Transverse colon (tissue), 4 donors: ENCODE results near the gene RAB40B. TPM values are rescaled to one million over a fixed set of nuclear protein-coding genes. Genes with fewer than 3 reads are reported as not detected.

ENCODE experiments used
- DNase-seq: peaks from one replicate; pipeline ENCODE4 v3.0.0-alpha.2; 2019
- H3K27ac ChIP-seq, 4 donors: fragments of 200-600 bp; sonication (generic); 2 replicates each; pipeline ENCODE4 v1.5.1; 2016 to 2018; ENCODE audit warnings: inconsistent platforms in 4 of 4
- H3K27me3 ChIP-seq: fragments of 200-600 bp; sonication (generic); 2 replicates; pipeline ENCODE4 v1.5.1; 2017; ENCODE audit warnings: inconsistent platforms
- H3K36me3 ChIP-seq, 4 donors: fragments of 200-600 bp; sonication (generic); 2 replicates each; pipeline ENCODE4 v1.5.1; 2017 to 2019; ENCODE audit warnings: inconsistent platforms in 4 of 4
- H3K4me1 ChIP-seq, 4 donors: fragments of 200-600 bp; sonication (generic); 2 replicates each; pipeline ENCODE4 v1.5.1; 2017 to 2020; ENCODE audit warnings: inconsistent platforms in 4 of 4
- H3K4me3 ChIP-seq, 4 donors: fragments of 200-600 bp; sonication (generic); 1 replicate in 1 of 4; 2 replicates in 3 of 4; pipeline versions ENCODE4 v1.5.1 to v1.6.1; 2017 to 2019; ENCODE audit warnings: inconsistent platforms in 4 of 4
- H3K9me3 ChIP-seq, 2 donors: fragments of 200-600 bp; sonication (generic); 2 replicates each; pipeline ENCODE4 v1.5.1; 2017 to 2019; ENCODE audit warnings: inconsistent platforms in 2 of 2
- CTCF ChIP-seq, 5 experiments: fragments of 200-600 bp in 3 of 5; fragments of 450-650 bp in 2 of 5; sonication (generic) in 3 of 5; IDR thresholded peaks; 1 replicate in 2 of 5; 2 replicates in 3 of 5; pipeline ENCODE4 v1.5.1; 2016 to 2017; ENCODE audit warnings: antibody characterized with exemption in 5 of 5, inconsistent platforms in 3 of 5, mild to moderate bottlenecking in 2 of 5, moderate library complexity in 1 of 5
- EP300 ChIP-seq: sonication (generic); formaldehyde crosslinking; IDR thresholded peaks from one replicate; pipeline ENCODE4 v1.6.1; 2017; ENCODE audit warnings: antibody characterized with exemption, low read depth
- POLR2A ChIP-seq: fragments of 450-650 bp; IDR thresholded peaks from one replicate; pipeline ENCODE4 v1.6.1; 2016; ENCODE audit warnings: antibody characterized with exemption, mild to moderate bottlenecking, moderate library complexity
- POLR2AphosphoS5 ChIP-seq, 3 donors: sonication (generic); formaldehyde crosslinking; IDR thresholded peaks; one replicate each; pipeline ENCODE4 v1.6.1; 2016; ENCODE audit warnings: antibody characterized with exemption in 3 of 3
- WGBS, 2 donors: methylation state at CpG; one replicate each; pipeline ENCODE4 v1.1.5; 2018; ENCODE audit warnings: low coverage in 1 of 2; 5-methylcytosine and 5-hydroxymethylcytosine counted together
- in situ Hi-C, 4 donors: fragments of 200-750 bp; cut with MboI; loops; one replicate each; pipeline versions ENCODE4 v1.15.0 to v1.15.1; 2017; ENCODE audit warnings: low sequenced_read_pairs in 3 of 4, low pct_ligation_motif_present in 1 of 4, low pct_unique_long_range_greater_than_20kb in 1 of 4
- intact Hi-C: fragments of 100-400 bp; cut with DNase I; formaldehyde crosslinking; loops from one replicate; pipeline ENCODE4 v1.15.1; 2023; ENCODE audit warnings: low total_unique reads
- total RNA-seq, 4 donors: library from RNA; depleted of rRNA; stranded (reverse); fragments of >200 nt; gene quantifications; one replicate each; pipeline ENCODE4 v1.1.0, GENCODE V29; 2016

Gene RAB40B
- total RNA-seq, 4 donors from 2014 or later, result 26.5 to 83.0 (median 59.6) TPM

- Histone ChIP-seq H3K36me3 (peaks cover 0 to 18% (median 9%) of the 10 kb centered on the region in 4 donors), H3K27me3 (no peaks in the 10 kb centered on the region), H3K4me1 (peaks cover 14 to 27% (median 22%) of the 10 kb centered on the region in 4 donors), H3K27ac (peak overlapping the region; percentile 99 to 100 (median 100)), H3K4me3 (peak overlapping the region; percentile 82 to 100 (median 98)), H3K9me3 (no peaks in the 10 kb centered on the region)
- WGBS, 2 donors, result 1% methylated on average over 44 of the region's 54 CpGs; no CpG with 5 or more reads in 1 of the 2 donors
- TF ChIP-seq POLR2AphosphoS5 (IDR thresholded peaks at IDR 0.05) (no peak), CTCF (IDR thresholded peaks at IDR 0.05) (peak in 3 of 5 experiments; percentile 18 to 38 (median 24))
- peak; percentile 55 for DNase-seq
- in situ Hi-C loops, result no loop called here
- intact Hi-C loops, result no loop called here
Measured at GRCh38 chr17:82647593-82648164, 50.8 kb downstream of the RAB40B start.

- TF ChIP-seq EP300, result no peak
- TF ChIP-seq POLR2A, result no peak
- TF ChIP-seq CTCF (IDR thresholded peaks at IDR 0.05), result no peak
- no peak for TF ChIP-seq POLR2AphosphoS5 (IDR thresholded peaks at IDR 0.05)
- H3K9me3 ChIP-seq, result no peaks in the 10 kb centered on the region
- H3K4me3 ChIP-seq, result no peak overlapping the region
- peaks cover 14 to 27% (median 22%) of the 10 kb centered on the region in 4 donors for H3K4me1 ChIP-seq
- WGBS, 2 donors, result 96 to 100% methylated on average over 1 to 4 of the region's 4 CpGs
- H3K36me3 ChIP-seq, result peaks cover 0 to 31% (median 11%) of the 10 kb centered on the region in 4 donors
- no peak for DNase-seq
- H3K27ac ChIP-seq, result no peak overlapping the region
- in situ Hi-C loops (no loop called here), intact Hi-C loops (no loop called here)
- no peaks in the 10 kb centered on the region for H3K27me3 ChIP-seq
Measured at GRCh38 chr17:82645516-82645915, 53.0 kb downstream of the RAB40B start.

- intact Hi-C loops, result no loop called here
- 75 to 90% methylated on average over 3 to 5 of the region's 5 CpGs for WGBS, 2 donors
- Histone ChIP-seq H3K4me1 (peaks cover 14 to 26% (median 22%) of the 10 kb centered on the region in 4 donors), H3K36me3 (peaks cover 0 to 31% (median 11%) of the 10 kb centered on the region in 4 donors), H3K27ac (no peak overlapping the region), H3K27me3 (no peaks in the 10 kb centered on the region), H3K4me3 (no peak overlapping the region), H3K9me3 (no peaks in the 10 kb centered on the region)
- no peak for DNase-seq
- in situ Hi-C loops, result no loop called here
- no peak for TF ChIP-seq POLR2AphosphoS5 (IDR thresholded peaks at IDR 0.05)
- TF ChIP-seq CTCF (IDR thresholded peaks at IDR 0.05), result no peak
- no peak for TF ChIP-seq EP300
- no peak for TF ChIP-seq POLR2A
Measured at GRCh38 chr17:82644148-82644547, 54.4 kb downstream of the RAB40B start.

GRCh38 chr17:82642022-82642421, 56.5 kb downstream of the RAB40B start:
- intact Hi-C loops, result no loop called here

More at GRCh38 chr17:82642022-82642421, 56.5 kb downstream of the RAB40B start:
- TF ChIP-seq CTCF (IDR thresholded peaks at IDR 0.05) (no peak), EP300 (no peak), POLR2AphosphoS5 (IDR thresholded peaks at IDR 0.05) (no peak), POLR2A (no peak)
- in situ Hi-C loops, result no loop called here
- no peak overlapping the region for H3K27ac ChIP-seq
- 93% methylated on average over 14 of the region's 14 CpGs; no CpG with 5 or more reads in 1 of the 2 donors for WGBS, 2 donors
- DNase-seq, result no peak
- H3K4me1 ChIP-seq, result peaks cover 10 to 19% (median 16%) of the 10 kb centered on the region in 4 donors
- no peaks in the 10 kb centered on the region for H3K9me3 ChIP-seq
- H3K27me3 ChIP-seq, result no peaks in the 10 kb centered on the region
- H3K4me3 ChIP-seq, result no peak overlapping the region
- H3K36me3 ChIP-seq, result peaks cover 0 to 31% (median 11%) of the 10 kb centered on the region in 4 donors
